Activated CD4-positive, alpha-beta memory T cell treated with anti-CD3 and anti-CD28 coated beads for 36 hours (primary cell): Measurements from ENCODE around the gene KIAA1586. TPM values are rescaled to one million over a fixed set of nuclear protein-coding genes. Genes with fewer than 3 reads are reported as not detected.
"Not testable (repeated sequence)": the region's sequence is repeated elsewhere in the genome, so short reads cannot be mapped to it uniquely, and the experiment has no call there.

Experiments used
- CTCF ChIA-PET: fragments of 350-600 bp; sonication (Branson Sonifier 250); formaldehyde crosslinking; loops from one replicate; lab custom pipeline; 2021; ENCODE audit warnings: antibody characterized with exemption, inconsistent platforms; lab: Charles Lee
- POLR2A ChIA-PET: fragments of 350-600 bp; sonication (Branson Sonifier 250); formaldehyde crosslinking; loops from one replicate; lab custom pipeline; 2021; ENCODE audit warnings: antibody characterized with exemption; lab: Charles Lee
- DNase-seq: peaks from one replicate; pipeline ENCODE4 v3.0.0-alpha.2; 2020
- H3K27ac Mint-ChIP-seq: one replicate; pipeline ENCODE4 v1.8.0; 2021; ENCODE audit warnings: mixed read lengths
- H3K27me3 Mint-ChIP-seq: one replicate; pipeline ENCODE4 v1.8.0; 2021; ENCODE audit warnings: mixed read lengths
- H3K36me3 Mint-ChIP-seq: one replicate; pipeline ENCODE4 v1.8.0; 2021; ENCODE audit warnings: mixed read lengths
- H3K4me1 Mint-ChIP-seq: one replicate; pipeline ENCODE4 v1.8.0; 2021; ENCODE audit warnings: low read depth, mixed read lengths
- H3K4me3 Mint-ChIP-seq: one replicate; pipeline ENCODE4 v1.8.0; 2021; ENCODE audit warnings: mild to moderate bottlenecking, mixed read lengths
- H3K9me3 Mint-ChIP-seq: one replicate; pipeline ENCODE4 v1.8.0; 2021; ENCODE audit warnings: mixed read lengths
- intact Hi-C: fragments of 100-400 bp; cut with micrococcal nuclease; formaldehyde crosslinking; loops from one replicate; pipeline ENCODE4 v1.15.1; 2023
- total RNA-seq, 2 experiments: library from RNA; stranded (reverse); gene quantifications; one replicate each; pipeline ENCODE4 v1.2.3, GENCODE V29; 2021

KIAA1586 gene
- total RNA-seq, 2 experiments from 2014 or later: 13.7 to 15.4 TPM

DNA sequence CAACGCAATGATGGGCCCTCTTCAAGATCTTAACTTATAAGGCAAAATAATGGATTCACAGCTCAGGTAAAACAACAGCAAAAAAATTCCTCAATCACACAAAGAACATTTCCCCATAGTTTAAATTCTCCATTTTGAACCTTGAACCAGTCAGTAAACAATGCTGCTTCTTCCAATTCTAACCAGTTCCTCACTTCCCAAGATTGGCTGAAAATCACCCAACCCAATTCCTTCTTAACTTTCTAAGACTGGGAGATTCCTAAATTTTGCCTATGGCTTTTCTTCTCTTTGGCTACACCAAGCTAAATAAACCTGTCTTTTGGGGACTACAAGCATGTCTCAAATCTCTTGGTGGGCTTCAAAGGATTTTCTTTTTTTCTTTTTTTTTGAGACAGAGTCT, 40.4 kb downstream of the KIAA1586 start:
- CTCF ChIA-PET: interaction anchor here (0.7 kb wide), 1 partner anchor 111 kb away, joined by 4 read pairs; no protein-coding TSS in a partner anchor
- H3K36me3 Mint-ChIP-seq: peaks cover 7% of the 10 kb centered on the region
- POLR2A ChIA-PET: no interaction called here

DNA sequence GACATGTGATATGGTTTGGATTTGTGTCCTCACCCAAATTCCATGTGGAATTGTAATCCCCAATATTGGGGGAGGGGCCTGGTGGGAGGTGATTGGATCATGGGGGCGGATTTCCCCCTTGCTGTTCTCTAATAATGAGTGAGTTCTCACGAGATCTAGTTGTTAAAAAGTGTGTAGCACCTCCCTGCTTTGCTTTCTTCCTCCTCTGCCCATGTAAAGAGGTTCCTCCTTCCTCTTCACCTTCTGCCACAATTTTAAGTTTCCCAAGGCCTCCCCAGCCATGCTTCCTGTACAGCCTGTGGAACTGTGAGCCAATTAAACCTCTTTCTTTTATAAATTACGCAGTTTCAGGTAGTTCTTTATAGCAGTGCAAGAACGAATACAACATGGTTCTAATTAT, 41.4 kb downstream of the KIAA1586 start:
- intact Hi-C loops: loop anchor here (2.0 to 5.0 kb wide), 2 partner anchors 135 to 136 kb away; partner anchors contain the start of gene RAB23
- CTCF ChIA-PET: no interaction called here
- no peaks in the 10 kb centered on the region for H3K9me3 Mint-ChIP-seq
- POLR2A ChIA-PET: no interaction called here
- no peaks in the 10 kb centered on the region for H3K27me3 Mint-ChIP-seq
- H3K4me3 Mint-ChIP-seq: no peak overlapping the region
- H3K36me3 Mint-ChIP-seq: peaks cover 13% of the 10 kb centered on the region
- no peak for DNase-seq
- peaks cover 19% of the 10 kb centered on the region for H3K4me1 Mint-ChIP-seq
- no peak overlapping the region for H3K27ac Mint-ChIP-seq

More for the DNA sequence above, 40.4 kb downstream of the KIAA1586 start:
- Mint-ChIP-seq H3K4me3 (no peak overlapping the region), H3K9me3 (no peaks in the 10 kb centered on the region), H3K27me3 (no peaks in the 10 kb centered on the region), H3K4me1 (peaks cover 12% of the 10 kb centered on the region), H3K27ac (no peak overlapping the region)
- intact Hi-C loops: loop anchor here (5.0 kb wide), 1 partner anchor 135 kb away; no protein-coding TSS in a partner anchor
- no peak for DNase-seq

DNA sequence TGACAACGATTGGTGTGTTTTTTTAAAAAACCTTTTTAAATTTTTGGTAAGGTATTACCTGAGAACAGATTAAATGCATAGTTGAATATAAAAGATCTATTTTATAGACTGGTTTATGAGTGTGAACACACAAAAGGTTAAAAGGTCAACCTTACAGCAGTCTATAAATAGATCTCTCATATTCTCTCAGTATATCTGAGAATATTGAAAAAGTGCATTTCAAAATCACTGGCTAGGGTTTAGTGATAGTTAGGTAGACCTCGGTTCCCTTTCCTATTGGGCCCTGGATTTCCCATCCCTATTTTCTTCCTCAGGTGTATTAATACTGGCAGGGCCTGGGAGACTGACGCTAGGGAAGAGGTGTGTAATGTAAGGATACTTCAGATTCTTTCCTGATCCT, 42.8 kb downstream of the KIAA1586 start:
- H3K27ac Mint-ChIP-seq: peak overlapping the region; percentile 92
- H3K36me3 Mint-ChIP-seq: peaks cover 18% of the 10 kb centered on the region
- peak overlapping the region; percentile 85 for H3K4me3 Mint-ChIP-seq
- H3K9me3 Mint-ChIP-seq: no peaks in the 10 kb centered on the region
- POLR2A ChIA-PET: interaction anchor here (0.9 to 1.2 kb wide), 4 partner anchors 43 to 228 kb away, joined by 3 to 11 read pairs (median 4); partner anchors contain the start of genes BAG2, KIAA1586 and PRIM2
- peaks cover 28% of the 10 kb centered on the region for H3K4me1 Mint-ChIP-seq
- intact Hi-C loops: loop anchor here (1.0 to 5.0 kb wide), 5 partner anchors 43 to 137 kb away; partner anchors contain the start of genes BAG2, KIAA1586 and RAB23
- no peaks in the 10 kb centered on the region for H3K27me3 Mint-ChIP-seq
- no peak for DNase-seq
- CTCF ChIA-PET: interaction anchor here (0.6 to 1.2 kb wide), 2 partner anchors 84 to 163 kb away, joined by 3 read pairs; no protein-coding TSS in a partner anchor

DNA sequence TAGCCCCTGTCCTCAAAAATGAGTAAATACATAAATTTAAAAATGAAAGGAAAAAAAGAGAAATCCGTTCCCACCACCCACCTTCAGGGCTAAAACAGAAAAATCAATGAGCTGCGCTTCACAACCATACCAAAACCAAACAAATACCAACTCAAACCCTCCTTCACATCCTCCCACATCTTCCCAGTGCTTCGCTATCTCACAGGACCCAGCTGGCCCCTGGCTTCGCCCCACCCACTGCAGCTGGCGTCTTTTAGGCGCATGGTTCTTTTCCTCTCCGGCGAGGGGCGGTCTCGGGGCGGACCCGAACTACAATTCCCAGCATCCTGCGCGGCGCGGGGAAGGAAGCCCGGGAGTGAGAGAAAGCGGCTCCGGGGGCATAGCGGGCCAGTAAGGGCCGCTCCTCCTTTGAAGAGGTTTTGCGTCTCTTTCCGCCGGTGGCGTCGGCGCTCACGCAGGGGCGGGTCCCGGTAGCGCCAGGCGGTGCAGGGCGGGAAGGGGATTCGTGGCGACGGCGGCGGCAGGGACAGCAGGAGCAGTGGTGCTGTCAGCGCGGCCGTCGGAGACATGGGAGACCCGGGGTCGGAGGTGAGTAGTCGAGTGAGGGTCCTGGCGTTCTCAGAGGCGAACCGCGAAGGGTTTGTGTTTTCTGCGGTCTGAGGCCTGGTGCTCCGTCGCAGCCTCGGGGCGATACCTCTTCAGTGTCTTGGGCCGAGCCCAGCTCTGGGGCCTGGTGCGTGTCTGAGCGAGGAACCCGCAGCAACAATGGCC, 43.4 kb downstream of the KIAA1586 start, which contains the start of gene ZNF451:
Gene ZNF451 (plus strand): TSS at position 502 of the 771 bp plus-strand sequence. CDS start 66 bp downstream, at position 568.
- DNase-seq: peak; percentile 99
- CTCF ChIA-PET: interaction anchor here (0.6 to 1.2 kb wide), 2 partner anchors 83 to 162 kb away, joined by 3 read pairs; no protein-coding TSS in a partner anchor
- peaks cover 18% of the 10 kb centered on the region for H3K36me3 Mint-ChIP-seq
- peaks cover 30% of the 10 kb centered on the region for H3K4me1 Mint-ChIP-seq
- POLR2A ChIA-PET: interaction anchor here (0.9 to 1.2 kb wide), 4 partner anchors 44 to 227 kb away, joined by 3 to 11 read pairs (median 4); partner anchors contain the start of genes BAG2, KIAA1586 and PRIM2
- H3K27ac Mint-ChIP-seq: peak within 1 kb of the TSS; percentile 92
- intact Hi-C loops: loop anchor here (1.0 to 5.0 kb wide), 6 partner anchors 44 to 227 kb away; partner anchors contain the start of genes BAG2, KIAA1586, PRIM2 and RAB23
- H3K27me3 Mint-ChIP-seq: no peaks in the 10 kb centered on the region
- no peaks in the 10 kb centered on the region for H3K9me3 Mint-ChIP-seq
- H3K4me3 Mint-ChIP-seq: peak within 1 kb of the TSS; percentile 85

DNA sequence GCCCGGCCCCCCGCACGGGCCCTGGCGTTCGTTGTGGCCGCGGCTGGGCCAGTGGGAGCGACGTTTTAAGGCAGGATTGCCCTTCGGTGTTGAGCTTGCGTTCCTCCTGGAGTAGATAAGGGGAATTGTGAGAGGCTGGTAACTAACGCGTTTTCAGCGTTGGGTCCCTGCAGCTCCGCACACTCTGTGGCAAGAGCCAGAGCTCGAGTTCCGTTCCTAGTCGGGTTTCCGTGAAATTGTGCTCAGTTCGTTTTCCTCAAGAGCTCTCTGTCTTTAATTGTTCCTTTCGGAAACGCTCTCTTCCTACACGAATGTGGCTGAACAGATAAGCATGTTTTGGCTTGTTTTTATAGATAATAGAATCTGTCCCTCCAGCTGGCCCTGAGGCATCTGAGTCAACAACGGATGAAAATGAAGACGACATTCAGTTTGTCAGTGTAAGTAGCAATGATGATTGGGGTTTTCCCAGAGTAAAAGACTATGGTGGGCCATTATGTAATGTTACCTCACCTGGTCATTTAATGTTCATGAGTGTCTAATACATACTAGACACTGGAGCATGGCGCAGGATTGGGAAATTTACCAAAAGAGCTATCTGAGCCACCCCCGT, 44.1 kb downstream of the KIAA1586 start:
- H3K9me3 Mint-ChIP-seq, H3K27ac Mint-ChIP-seq, DNase-seq, POLR2A ChIA-PET, H3K27me3 Mint-ChIP-seq, CTCF ChIA-PET: not testable (repeated sequence)
- Mint-ChIP-seq H3K36me3 (peaks cover 20% of the 10 kb centered on the region), H3K4me1 (peaks cover 32% of the 10 kb centered on the region), H3K4me3 (peak overlapping the region; percentile 85)
- intact Hi-C loops: loop anchor here (1.0 kb wide), 1 partner anchor 227 kb away; the partner anchor contains the start of gene PRIM2

DNA sequence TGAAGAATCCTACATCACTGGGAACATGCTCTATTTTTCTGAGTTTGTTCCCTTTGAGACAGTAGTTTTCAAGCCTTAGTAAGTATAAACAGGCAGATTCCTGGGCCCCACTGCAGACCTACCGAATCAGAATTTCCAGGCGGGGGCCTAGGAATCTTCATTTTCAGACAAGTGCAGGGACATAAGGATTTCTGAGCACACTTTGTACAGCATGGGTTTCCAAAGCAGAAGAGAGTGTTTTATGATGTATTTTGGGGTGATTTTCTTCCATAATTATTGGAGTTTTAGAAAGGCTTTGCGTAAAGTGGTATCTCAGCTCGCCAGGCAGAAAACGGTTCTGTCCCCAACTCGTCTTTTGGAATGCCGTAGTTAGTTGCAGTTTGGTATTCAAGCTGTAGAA, 44.9 kb downstream of the KIAA1586 start:
- H3K9me3 Mint-ChIP-seq, DNase-seq, H3K27me3 Mint-ChIP-seq, intact Hi-C loops, POLR2A ChIA-PET, H3K27ac Mint-ChIP-seq, CTCF ChIA-PET: not testable (repeated sequence)
- peaks cover 32% of the 10 kb centered on the region for H3K4me1 Mint-ChIP-seq
- H3K4me3 Mint-ChIP-seq: peak overlapping the region; percentile 68
- H3K36me3 Mint-ChIP-seq: peaks cover 20% of the 10 kb centered on the region

DNA sequence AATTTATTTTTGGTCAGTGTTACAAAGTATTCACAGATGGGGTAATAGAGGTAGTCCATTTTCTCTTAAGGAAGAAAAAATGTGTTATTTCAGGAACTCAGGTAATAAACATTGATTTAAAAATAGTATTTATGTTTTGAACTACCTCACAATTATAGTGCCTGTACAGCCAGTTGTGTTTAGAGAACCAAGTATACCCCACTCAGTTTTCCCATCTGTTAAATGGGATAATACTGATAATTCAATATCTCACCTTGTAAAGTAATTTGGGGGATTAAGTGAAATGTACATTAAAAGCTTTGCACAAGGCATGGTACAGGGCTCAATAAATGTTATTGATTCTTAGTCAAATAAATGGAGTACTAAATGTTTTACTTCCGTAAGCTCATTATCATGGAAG, 48.2 kb downstream of the KIAA1586 start:
- no peaks in the 10 kb centered on the region for H3K9me3 Mint-ChIP-seq
- peaks cover 37% of the 10 kb centered on the region for H3K36me3 Mint-ChIP-seq
- intact Hi-C loops: no loop called here
- H3K27ac Mint-ChIP-seq: no peak overlapping the region
- ChIA-PET POLR2A (no interaction called here), CTCF (no interaction called here)
- no peak overlapping the region for H3K4me3 Mint-ChIP-seq
- H3K27me3 Mint-ChIP-seq: no peaks in the 10 kb centered on the region
- peaks cover 44% of the 10 kb centered on the region for H3K4me1 Mint-ChIP-seq
- DNase-seq: no peak

DNA sequence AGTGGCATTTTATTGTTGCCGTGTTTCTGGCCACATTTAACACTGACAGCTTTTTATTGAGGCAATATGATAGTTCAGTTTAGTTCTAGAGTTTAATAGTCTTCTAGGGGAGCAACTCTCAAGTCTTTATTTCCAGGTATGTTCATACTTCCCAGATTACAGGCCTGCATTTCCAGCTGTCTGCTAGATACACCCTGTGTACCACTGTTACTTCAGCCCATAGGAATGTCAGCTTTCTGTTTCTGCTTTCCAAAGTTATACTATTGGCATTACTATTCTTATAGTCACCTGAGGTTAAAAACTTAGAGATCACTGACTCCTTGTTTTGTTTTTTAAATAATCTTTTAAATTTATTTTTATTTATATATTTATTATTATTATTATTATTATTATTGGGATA, 51.1 kb downstream of the KIAA1586 start:
- ChIA-PET POLR2A (no interaction called here), CTCF (no interaction called here)
- no peak overlapping the region for H3K4me3 Mint-ChIP-seq
- intact Hi-C loops: no loop called here
- no peak for DNase-seq
- no peaks in the 10 kb centered on the region for H3K27me3 Mint-ChIP-seq
- peaks cover 51% of the 10 kb centered on the region for H3K36me3 Mint-ChIP-seq
- H3K27ac Mint-ChIP-seq: no peak overlapping the region
- no peaks in the 10 kb centered on the region for H3K9me3 Mint-ChIP-seq
- peaks cover 30% of the 10 kb centered on the region for H3K4me1 Mint-ChIP-seq

DNA sequence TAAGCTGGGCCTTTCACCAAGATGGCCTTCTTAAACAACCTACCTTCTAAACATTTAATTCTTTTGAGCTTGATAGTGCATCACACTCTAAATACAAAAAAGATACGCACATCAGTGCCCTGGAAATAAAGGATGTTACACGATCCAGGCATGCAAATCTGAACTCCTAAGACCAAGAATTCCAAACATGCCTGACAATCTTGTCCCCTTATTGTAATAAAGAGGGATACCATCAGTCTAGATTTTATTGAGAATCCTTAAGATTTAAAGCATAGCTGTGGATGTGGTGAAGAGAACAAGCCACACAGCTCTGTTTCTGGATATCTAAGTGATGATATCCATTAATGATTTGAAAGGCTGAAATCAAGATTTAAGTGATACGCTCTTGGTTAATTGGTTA, 56.5 kb downstream of the KIAA1586 start:
- Mint-ChIP-seq H3K9me3 (no peaks in the 10 kb centered on the region), H3K36me3 (peaks cover 56% of the 10 kb centered on the region), H3K4me3 (no peak overlapping the region), H3K27me3 (no peaks in the 10 kb centered on the region), H3K27ac (no peak overlapping the region), H3K4me1 (peaks cover 22% of the 10 kb centered on the region)
- intact Hi-C loops: no loop called here
- POLR2A ChIA-PET: interaction anchor here (1.0 kb wide), 1 partner anchor 69 kb away, joined by 3 read pairs; the partner anchor contains the start of gene BAG2
- DNase-seq: no peak
- CTCF ChIA-PET: interaction anchor here (0.5 to 0.6 kb wide), 2 partner anchors 221 to 1827 kb away, joined by 3 read pairs; no protein-coding TSS in a partner anchor

DNA sequence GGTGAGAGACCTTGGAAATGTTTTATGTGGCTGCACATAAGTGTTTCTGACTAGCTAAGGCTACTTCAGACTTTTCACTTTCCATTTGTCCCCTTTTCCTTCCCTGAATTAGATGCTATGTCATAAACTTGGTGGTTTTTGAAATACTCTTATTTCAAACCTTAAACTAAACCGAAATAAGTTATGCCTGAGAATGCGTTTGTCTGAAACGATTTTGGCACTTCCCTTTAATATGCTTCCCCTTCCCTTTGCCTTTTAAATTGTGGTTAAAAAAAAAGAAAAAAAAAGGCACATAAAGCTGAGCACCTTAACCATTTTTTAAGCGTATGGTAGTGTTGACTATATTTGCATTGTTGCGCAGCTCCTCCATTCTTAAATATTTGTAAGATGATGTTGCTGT, 57.8 kb downstream of the KIAA1586 start:
- DNase-seq: no peak
- no peaks in the 10 kb centered on the region for H3K9me3 Mint-ChIP-seq
- no peak overlapping the region for H3K27ac Mint-ChIP-seq
- H3K36me3 Mint-ChIP-seq: peaks cover 54% of the 10 kb centered on the region
- peaks cover 29% of the 10 kb centered on the region for H3K4me1 Mint-ChIP-seq
- ChIA-PET CTCF (no interaction called here), POLR2A (interaction anchor here (1.0 kb wide), 1 partner anchor 68 kb away, joined by 3 read pairs; the partner anchor contains the start of gene BAG2)
- H3K4me3 Mint-ChIP-seq: no peak overlapping the region
- intact Hi-C loops: no loop called here
- no peaks in the 10 kb centered on the region for H3K27me3 Mint-ChIP-seq
